SK-N-MC (cell line): Measurements from ENCODE around the gene GPX5.

Source experiments
- EZH2 ChIP-seq: fragments of 200-600 bp; sonication (generic); IDR thresholded peaks from one replicate; pipeline ENCODE4 v1.6.1; 2017; ENCODE audit warnings: antibody characterized with exemption
- FOXP2 ChIP-seq: optimal IDR thresholded peaks from 2 replicates; pipeline ENCODE3; 2011; ENCODE audit warnings: mild to moderate bottlenecking, moderate library complexity; ENCODE audit not compliant: insufficient read depth; ENCODE audit errors: extremely low read length, control extremely low read depth
- POLR2AphosphoS5 ChIP-seq: IDR thresholded peaks from 2 replicates; pipeline ENCODE4 v1.6.1; 2012; ENCODE audit warnings: mild to moderate bottlenecking, low read depth, low read length, borderline replicate concordance

DNA sequence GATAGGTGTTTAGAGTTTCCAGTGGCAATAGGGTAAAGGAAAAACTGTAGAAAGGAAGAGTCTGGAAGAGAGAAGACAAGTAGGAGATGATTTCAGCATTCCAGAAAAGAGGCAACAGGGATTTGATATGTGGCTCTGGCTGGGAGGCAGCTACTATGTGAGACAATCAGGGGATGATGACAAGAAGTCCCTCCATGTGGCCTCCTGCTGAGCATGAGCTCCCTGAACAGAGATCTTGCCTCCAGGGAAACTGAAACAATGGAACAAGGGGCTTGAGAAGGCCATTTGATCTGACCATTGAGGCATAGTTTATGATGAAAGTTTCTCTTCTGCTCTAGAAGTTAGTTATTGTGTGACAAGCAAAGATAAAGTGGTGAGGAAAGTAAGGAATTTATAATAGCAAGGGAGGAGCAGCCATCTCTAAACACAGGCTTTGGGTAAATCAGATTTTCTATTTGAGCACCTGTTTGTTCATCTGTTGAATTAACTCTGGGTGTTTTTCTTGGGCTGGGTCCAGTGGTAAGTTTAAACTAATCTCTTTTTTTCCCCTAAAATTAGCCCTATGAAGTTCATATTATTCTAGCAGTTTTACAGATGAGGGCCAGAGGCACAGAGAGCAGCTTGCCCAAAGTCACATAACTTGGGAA lies 3.0 kb upstream of the GPX5 start:
- TF ChIP-seq FOXP2 (no peak), POLR2AphosphoS5 (no peak), EZH2 (no peak)
